SU-DHL-6 (cell line): ENCODE results near the gene GATAD2A.

Experiments
- H2AFZ ChIP-seq: fragments of 200-600 bp; sonication (generic); 2 replicates; pipeline ENCODE4 v1.6.1; 2014; ENCODE audit warnings: low read depth, mild to moderate bottlenecking, moderate library complexity, mixed read lengths, antibody characterized with exemption, low read length; ENCODE audit not compliant: severe bottlenecking
- H3F3A ChIP-seq: fragments of 200-600 bp; shearing (Covaris generic); 2 replicates; pipeline ENCODE4 v1.6.0; 2016; ENCODE audit warnings: antibody characterized with exemption, mild to moderate bottlenecking; ENCODE audit not compliant: insufficient read depth
- H3K27ac ChIP-seq: fragments of 200-600 bp; sonication (generic); 2 replicates; pipeline ENCODE4 v1.5.1; 2016; ENCODE audit warnings: low read depth, mild to moderate bottlenecking, low read length, moderate library complexity, mixed read lengths
- H3K27me3 ChIP-seq: fragments of 200-600 bp; sonication (generic), shearing (Covaris generic); 2 replicates; pipeline ENCODE4 v1.6.0; 2014; ENCODE audit warnings: mild to moderate bottlenecking, low read length
- H3K36me3 ChIP-seq: fragments of 200-600 bp; sonication (generic); 2 replicates; pipeline ENCODE4 v1.6.1; 2014; ENCODE audit warnings: mild to moderate bottlenecking, low read length, mixed read lengths
- H3K4me2 ChIP-seq: fragments of 300-600, 200-600 bp; shearing (Covaris generic), sonication (generic); 2 replicates; pipeline ENCODE4 v1.6.0; 2014; ENCODE audit warnings: low read length, low read depth, mild to moderate bottlenecking; ENCODE audit not compliant: poor library complexity, severe bottlenecking
- H3K4me3 ChIP-seq: fragments of 200-600 bp; sonication (generic); 2 replicates; pipeline ENCODE4 v1.5.1; 2014; ENCODE audit warnings: antibody characterized with exemption, low read length, mild to moderate bottlenecking, mixed read lengths; ENCODE audit not compliant: insufficient read depth, poor library complexity, severe bottlenecking
- H3K79me2 ChIP-seq: fragments of 200-600 bp; sonication (generic); 2 replicates; pipeline ENCODE4 v1.6.1; 2014; ENCODE audit warnings: mild to moderate bottlenecking, low read length, moderate library complexity; ENCODE audit not compliant: insufficient read depth
- H3K9ac ChIP-seq: fragments of 200-600 bp; sonication (generic); 2 replicates; pipeline ENCODE4 v1.7.0; 2014; ENCODE audit warnings: mild to moderate bottlenecking, low read length
- H3K9me2 ChIP-seq: fragments of 200-600 bp; sonication (generic); replicated peaks from 2 replicates; pipeline ENCODE4 v1.6.1; 2014; ENCODE audit warnings: low read length; ENCODE audit not compliant: insufficient read depth
- H3K9me3 ChIP-seq: fragments of 200-600 bp; sonication (generic); 2 replicates; pipeline ENCODE4 v1.6.1; 2014; ENCODE audit warnings: low read length, mixed read lengths; ENCODE audit not compliant: insufficient read depth
- H4K20me1 ChIP-seq: fragments of 200-600 bp; sonication (generic); 2 replicates; pipeline ENCODE4 v1.6.1; 2014; ENCODE audit warnings: low read depth, mild to moderate bottlenecking, antibody characterized with exemption, low read length, moderate library complexity, mixed read lengths
- EZH2phosphoT487 ChIP-seq: fragments of 200-600 bp; sonication (generic), shearing (Covaris generic); conservative IDR thresholded peaks from 2 replicates; pipeline ENCODE4 v1.6.1; 2018; ENCODE audit warnings: mild to moderate bottlenecking, antibody characterized with exemption, low read length, moderate library complexity, mixed read lengths
- TF ChIP-seq, protein P1 (sequence below): fragments of 200-600 bp; sonication (generic); IDR thresholded peaks from one replicate; pipeline ENCODE4 v1.5.1; 2017; ENCODE audit warnings: antibody characterized with exemption, mild to moderate bottlenecking, low read length, moderate library complexity; ENCODE audit not compliant: insufficient read depth, poor library complexity, severe bottlenecking

Gene GATAD2A

GRCh38 chr19:19445911-19446361 is 40.5 kb downstream of the GATAD2A start:
- Histone ChIP-seq H3K9ac (no peak overlapping the region), H3K27me3 (no peaks in the 10 kb centered on the region), H3F3A (peaks cover 16% of the 10 kb centered on the region; the same call in 1 of the 2 replicates), H3K9me2 (no peaks in the 10 kb centered on the region), H3K36me3 (no peaks in the 10 kb centered on the region), H3K9me3 (no peaks in the 10 kb centered on the region), H3K27ac (no peak overlapping the region), H4K20me1 (peaks cover 12% of the 10 kb centered on the region; the same call in 1 of the 2 replicates), H3K79me2 (peaks cover 95% of the 10 kb centered on the region), H2AFZ (no peak overlapping the region), H3K4me2 (peak overlapping the region; percentile 25), H3K4me3 (no peak overlapping the region)
- TF ChIP-seq, protein P1, sequence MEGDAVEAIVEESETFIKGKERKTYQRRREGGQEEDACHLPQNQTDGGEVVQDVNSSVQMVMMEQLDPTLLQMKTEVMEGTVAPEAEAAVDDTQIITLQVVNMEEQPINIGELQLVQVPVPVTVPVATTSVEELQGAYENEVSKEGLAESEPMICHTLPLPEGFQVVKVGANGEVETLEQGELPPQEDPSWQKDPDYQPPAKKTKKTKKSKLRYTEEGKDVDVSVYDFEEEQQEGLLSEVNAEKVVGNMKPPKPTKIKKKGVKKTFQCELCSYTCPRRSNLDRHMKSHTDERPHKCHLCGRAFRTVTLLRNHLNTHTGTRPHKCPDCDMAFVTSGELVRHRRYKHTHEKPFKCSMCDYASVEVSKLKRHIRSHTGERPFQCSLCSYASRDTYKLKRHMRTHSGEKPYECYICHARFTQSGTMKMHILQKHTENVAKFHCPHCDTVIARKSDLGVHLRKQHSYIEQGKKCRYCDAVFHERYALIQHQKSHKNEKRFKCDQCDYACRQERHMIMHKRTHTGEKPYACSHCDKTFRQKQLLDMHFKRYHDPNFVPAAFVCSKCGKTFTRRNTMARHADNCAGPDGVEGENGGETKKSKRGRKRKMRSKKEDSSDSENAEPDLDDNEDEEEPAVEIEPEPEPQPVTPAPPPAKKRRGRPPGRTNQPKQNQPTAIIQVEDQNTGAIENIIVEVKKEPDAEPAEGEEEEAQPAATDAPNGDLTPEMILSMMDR, result no peak

DNA sequence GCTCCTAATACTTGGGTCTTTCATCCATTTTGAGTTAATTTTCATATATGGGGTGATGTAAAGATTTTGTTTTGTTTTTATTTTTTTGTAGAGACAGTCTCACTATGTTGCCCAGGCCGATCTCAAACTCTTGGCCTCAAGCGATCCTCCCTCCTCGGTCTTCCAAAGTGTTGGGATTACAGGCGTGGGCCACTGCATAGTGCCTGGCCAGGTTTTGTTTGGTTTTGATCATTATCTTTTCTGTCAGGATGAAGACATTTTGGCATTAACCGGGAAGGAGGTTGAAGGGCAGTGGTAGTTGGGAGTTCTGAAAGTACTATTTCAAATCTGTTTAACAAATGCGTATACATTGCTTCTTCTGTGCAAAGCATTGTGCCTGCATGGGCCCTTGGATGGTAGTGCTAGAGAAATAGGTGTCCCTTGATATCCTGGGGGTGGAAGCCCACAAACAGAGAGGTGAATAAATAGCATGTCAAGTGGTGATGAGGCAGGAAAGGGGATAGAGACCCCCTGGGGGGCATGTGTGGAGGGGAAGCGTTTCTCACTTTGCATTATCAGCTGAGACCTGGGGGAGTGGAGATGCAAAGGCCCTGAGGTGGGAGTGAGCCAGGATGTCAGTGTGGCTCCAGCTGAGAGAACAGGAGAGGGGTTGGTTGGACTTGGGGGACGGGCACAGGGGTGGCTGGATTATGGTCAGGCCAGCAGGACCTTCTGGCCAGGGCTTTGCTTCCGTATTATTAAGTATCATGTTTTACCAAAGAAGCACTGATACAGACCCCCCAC is 41.4 kb downstream of the GATAD2A start:
- Histone ChIP-seq H3F3A (peaks cover 16% of the 10 kb centered on the region; the same call in 1 of the 2 replicates), H3K27ac (no peak overlapping the region), H3K9ac (no peak overlapping the region), H3K79me2 (peaks cover 100% of the 10 kb centered on the region), H3K4me3 (no peak overlapping the region), H3K27me3 (no peaks in the 10 kb centered on the region), H3K4me2 (no peak overlapping the region), H2AFZ (no peak overlapping the region), H3K9me2 (no peaks in the 10 kb centered on the region), H3K36me3 (no peaks in the 10 kb centered on the region), H3K9me3 (no peaks in the 10 kb centered on the region), H4K20me1 (peaks cover 12% of the 10 kb centered on the region; the same call in 1 of the 2 replicates)
- no peak for TF ChIP-seq EZH2phosphoT487
- TF ChIP-seq, protein P1, result no peak

DNA sequence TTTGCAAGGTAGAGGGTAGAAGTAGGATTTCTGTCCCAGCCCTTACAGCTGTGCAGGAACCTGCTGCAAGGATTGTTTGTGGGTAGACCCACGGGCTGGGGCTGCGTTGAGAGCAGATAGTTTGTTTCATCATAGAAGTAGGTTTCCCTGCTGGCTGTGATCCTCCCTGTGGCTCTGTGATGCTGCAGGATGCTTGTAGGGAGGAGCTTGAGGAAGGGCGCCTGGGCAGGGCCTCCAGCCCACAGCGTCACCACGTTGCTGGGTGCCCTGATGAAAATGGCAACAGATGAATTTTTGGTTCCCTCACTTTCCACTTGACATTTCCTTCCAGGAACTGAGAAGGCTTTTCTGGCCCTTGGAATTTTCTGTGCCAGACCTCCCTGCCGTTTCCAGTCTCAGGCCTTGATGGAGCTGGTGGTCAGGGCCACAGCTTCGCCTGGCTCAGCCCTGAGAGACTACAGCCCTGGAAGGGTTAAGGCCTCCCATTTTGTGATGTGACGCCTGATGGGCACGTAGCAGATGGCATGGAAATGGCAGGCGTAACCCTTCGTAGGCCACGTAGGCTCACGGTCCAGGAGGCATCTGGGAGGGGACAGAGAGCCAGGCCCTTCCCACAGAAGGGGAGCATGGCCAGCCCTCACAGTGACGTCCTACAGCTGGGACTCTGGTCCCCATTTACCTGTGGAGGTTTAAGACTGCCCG is 42.2 kb downstream of the GATAD2A start:
- Histone ChIP-seq H3K9me3 (no peaks in the 10 kb centered on the region), H3K9me2 (no peaks in the 10 kb centered on the region), H2AFZ (no peak overlapping the region), H3K27ac (no peak overlapping the region), H3K9ac (no peak overlapping the region), H4K20me1 (peaks cover 12% of the 10 kb centered on the region; the same call in 1 of the 2 replicates), H3K4me3 (no peak overlapping the region), H3K79me2 (peaks cover 100% of the 10 kb centered on the region), H3K4me2 (no peak overlapping the region), H3K36me3 (no peaks in the 10 kb centered on the region), H3F3A (peaks cover 16% of the 10 kb centered on the region; the same call in 1 of the 2 replicates), H3K27me3 (no peaks in the 10 kb centered on the region)
- no peak for TF ChIP-seq EZH2phosphoT487
- TF ChIP-seq, protein P1, result no peak
